Hematopoietic multipotent progenitor cell treated with erythropoietin and hydrocortisone succinate and interleukin-3 and kit ligand, for 4 days (in vitro differentiated cells): Measurements from ENCODE around the gene ANO5.
"Not testable (repeated sequence)": the region's sequence is repeated elsewhere in the genome, so short reads cannot be mapped to it uniquely, and the experiment has no call there.

ENCODE experiments used
- DNase-seq: peaks from one replicate; pipeline ENCODE4 v3.0.0-alpha.2; 2015

ANO5 gene

DNA sequence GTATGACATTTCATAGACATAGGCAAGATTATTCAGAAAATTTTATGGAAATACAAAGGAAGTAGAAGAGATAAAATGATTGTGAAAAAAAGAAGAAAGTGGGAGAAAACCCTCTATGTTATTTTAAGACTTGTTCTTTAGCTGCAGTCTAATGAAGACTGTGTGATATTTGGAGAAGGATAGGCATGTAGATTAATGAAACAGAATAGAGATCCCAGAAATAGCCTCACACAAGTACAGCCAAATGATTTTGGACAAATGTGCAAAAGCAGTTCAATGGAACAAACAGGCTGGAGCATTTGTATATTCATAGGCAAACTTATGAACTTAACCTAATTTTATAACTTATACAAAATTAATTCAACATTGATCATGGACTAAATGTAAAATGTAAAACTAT, 14.3 kb downstream of the ANO5 start:
- no peak for DNase-seq

DNA sequence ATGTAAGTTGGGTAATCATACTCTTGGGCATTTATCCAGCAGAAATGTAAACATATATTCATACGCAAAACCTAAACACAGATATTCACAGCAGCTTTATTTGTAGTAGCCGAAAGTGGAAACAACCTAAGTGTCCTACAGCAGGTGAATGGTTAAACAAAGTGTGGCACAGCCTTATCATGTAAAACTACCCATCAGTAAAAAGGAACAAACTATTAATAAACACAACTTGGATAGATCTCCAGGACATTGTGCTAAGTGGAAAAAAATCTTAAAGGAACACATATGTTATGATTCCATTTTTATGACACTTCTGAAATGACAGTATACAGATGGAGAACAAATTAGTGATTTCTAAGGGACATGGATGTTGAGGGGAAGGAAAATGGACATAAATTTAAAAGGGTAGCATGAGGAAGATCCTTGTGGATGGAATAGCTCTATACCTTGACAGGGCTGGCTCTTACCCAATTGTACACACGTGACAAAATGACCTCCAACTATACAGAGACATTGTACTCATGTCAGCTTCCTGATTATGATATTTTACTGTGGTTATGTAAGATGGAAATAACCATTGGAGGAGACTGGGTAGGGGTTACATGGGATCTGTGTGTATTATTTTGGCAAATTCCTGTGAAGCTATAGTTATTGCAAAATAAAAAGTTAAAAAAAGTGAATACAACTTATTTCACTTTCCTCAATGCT, 15.4 kb downstream of the ANO5 start:
- no peak for DNase-seq

- DNase-seq, result no peak
These were observed 24.1 kb downstream of the ANO5 start for GRCh38 chr11:22216940-22217339.

- no peak for DNase-seq
These were observed 28.3 kb downstream of the ANO5 start for GRCh38 chr11:22221143-22221542.

- no peak for DNase-seq
These were observed 32.3 kb downstream of the ANO5 start for GRCh38 chr11:22225190-22225589.

GRCh38 chr11:22234743-22235142, 41.9 kb downstream of the ANO5 start:
- DNase-seq, result no peak

DNA sequence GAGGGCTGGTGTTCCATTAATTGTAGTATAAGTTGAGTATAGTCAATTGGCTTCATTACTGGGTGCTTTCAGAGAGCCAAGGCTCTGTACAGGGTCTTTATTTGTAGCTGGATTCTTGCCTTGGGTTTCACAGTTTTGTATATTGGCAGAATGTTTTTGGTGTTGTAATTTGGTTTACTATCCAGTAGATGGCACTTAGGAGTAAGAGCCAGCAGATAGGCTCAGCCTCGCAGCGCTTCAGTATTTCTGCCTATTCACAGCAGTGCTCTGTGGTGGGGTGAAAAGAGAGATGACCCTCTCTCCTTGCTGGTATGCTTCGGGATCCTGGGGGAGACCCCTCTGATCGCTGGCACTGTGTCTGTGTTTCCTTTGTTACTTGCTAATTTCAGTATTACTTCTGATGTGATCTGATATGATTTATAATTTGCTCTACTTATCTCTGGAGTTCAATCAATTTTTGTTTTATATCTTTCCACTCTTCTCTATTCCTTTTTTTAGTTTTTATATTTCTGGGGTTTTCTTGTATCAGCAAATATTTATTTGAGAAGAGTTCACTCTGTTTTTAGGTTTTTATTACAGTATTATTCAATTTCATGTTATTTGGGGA, 52.2 kb downstream of the ANO5 start:
- DNase-seq, result peak; percentile 78

DNA sequence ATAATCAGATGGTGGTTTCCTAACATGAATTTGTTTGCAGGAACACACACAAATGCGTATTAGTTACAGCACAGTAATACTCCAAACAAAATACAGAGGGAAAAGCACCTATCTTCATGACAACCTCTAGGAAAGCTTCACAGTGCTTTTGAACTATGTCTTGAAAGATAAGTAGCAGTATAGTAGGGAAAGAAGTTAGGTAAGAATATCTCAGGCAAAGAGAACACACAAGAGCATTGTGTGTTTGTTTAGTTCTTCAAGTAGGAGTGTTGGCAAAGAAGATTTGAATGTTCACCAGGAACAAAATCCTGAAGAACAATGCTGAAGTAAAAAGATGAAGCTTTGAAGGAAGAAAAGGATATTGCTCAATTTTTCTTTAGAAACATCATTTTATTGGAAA, 54.1 kb downstream of the ANO5 start:
- DNase-seq, result no peak

DNA sequence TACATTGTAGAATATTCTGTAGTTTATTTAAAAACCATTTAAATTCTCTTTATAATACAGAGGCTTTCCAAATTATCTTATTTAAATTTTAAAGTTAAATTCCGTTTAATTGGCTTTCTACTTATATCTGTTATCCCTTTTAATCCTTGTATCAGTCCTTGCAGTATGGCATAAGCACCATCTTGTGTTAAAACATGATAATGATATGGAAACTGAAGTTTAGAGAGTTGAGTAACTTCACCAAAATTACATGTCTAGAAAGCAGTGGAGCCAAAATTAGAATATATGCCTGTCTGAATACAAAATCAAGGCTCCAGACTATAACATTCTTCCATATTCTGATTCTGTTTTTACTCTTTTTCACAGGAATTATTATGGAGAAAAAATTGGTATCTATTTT, 57.0 kb downstream of the ANO5 start:
- DNase-seq, result no peak

- no peak for DNase-seq
These were observed 64.0 kb downstream of the ANO5 start for GRCh38 chr11:22256876-22257275.

- no peak for DNase-seq
These were observed 70.7 kb downstream of the ANO5 start for GRCh38 chr11:22263613-22264012.

- DNase-seq, result not testable (repeated sequence)
These were observed 76.2 kb downstream of the ANO5 start for GRCh38 chr11:22268983-22269624.

DNA sequence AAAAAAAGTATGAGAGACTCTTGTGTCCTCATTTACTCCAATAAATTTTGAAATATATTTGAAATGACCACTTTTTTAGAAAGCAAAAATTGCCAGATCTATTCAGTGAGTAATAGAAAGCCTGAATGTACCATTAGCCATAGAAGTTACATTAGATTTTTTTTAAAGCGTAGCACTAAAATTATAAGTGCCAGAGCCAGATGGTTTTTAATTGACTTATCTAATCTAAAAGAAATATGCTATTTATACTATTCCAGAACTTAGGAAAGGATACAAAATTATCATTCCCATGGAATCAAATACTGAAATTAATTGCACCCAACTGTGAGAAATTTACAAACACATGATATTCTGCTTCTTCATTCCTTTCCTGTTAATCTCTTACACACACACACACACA, 80.9 kb downstream of the ANO5 start:
- no peak for DNase-seq

- DNase-seq, result no peak
These were observed 82.7 kb downstream of the ANO5 start for GRCh38 chr11:22275600-22275999.

DNA sequence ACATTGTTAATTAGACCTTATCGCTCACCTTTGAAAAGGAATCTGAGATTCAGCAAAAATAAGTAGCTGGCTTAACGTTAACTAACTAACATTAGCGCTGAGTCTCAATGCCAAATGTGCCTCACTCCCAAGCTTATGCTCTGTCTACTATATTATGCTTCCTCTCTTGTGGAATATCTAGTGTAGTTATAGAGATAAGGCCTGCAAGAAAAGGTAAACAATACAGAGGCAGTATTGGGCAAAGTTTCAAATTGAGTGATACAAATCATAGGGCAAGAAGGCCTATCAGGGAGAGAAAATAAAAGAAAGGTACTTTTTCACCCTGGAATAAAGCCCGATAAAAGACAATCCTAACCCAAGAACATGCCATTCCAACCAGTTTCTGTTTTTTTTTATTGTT, 83.7 kb downstream of the ANO5 start:
- DNase-seq, result no peak

GRCh38 chr11:22284991-22285390, 92.1 kb downstream of the ANO5 start:
- peak; percentile 19 for DNase-seq

- no peak for DNase-seq
These were observed 109.5 kb downstream of the ANO5 start for GRCh38 chr11:22302368-22302767.

- DNase-seq, result peak; percentile 70
These were observed 111.6 kb downstream of the ANO5 start for GRCh38 chr11:22304337-22304961.

DNA sequence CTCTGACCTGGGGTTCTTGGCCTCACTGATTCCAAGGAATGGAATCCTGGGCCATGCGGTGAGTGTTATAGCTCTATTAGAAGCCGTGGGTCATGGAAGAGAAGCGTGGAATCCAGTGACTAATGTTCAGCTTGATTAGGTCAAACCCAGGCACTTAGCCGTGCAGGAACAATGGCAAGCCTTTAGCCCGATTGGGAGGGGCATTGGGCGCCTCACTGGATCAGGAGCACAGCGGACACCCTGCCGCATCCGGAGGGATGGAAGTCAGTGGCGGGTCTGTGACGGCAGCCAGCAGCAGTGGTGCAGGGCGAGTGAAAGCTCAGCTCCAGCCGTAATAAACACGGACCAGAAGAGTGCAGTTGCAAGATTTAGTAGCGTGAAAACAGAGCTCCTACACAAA, 124.8 kb downstream of the ANO5 start:
- no peak for DNase-seq

GRCh38 chr11:22331771-22332170, 138.9 kb downstream of the ANO5 start:
- DNase-seq, result no peak
